ENCODE measurements around the gene OAF.

DNA sequence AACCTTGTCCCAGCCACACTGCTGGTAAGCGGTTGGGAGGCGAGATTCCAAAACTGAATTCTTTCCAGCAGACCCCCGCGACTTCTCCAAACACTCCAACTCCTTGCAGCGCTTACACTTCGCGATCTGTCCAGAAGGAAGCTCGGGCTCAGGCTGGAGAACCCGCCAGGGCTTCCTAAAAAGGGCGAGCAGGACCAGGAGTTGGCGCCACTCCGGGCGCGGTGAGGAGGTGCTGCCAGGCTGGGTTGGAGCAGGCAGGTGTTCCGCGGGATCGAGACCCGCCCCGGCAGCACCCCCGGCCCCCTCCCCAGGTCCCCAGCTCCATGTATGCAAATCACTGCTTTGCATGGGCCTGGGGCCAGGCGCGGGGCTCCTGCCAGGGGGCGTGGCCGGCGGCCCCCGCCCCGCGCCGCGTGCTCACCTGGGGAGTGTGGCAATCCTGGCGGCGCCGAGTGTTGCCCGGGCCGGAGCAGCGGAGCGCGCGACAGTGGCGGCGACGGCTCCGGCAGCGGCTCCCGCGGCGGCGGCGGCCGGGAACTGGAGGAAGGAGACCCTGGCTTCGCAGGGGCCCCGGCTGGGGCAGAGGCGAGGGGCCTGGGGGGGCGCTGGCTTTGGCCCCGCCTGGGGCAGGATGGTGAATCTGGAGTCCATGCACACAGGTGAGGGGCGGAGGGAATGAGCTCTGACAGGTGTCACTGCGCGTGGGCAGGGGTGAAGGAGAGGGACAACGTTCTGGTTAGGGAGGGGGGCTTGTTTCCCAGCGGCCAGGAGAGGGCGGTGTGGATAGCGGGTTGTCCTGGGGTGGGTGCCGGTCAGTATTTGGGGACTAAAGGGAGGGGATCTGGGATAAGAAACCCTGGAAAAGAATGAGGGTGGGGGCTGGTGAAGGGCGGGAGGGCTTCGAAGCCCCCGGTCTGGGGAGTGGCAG is 29.1 kb downstream of the OAF start, which contains the start of gene POU2F3:
- no peak for TF ChIP-seq YY1 (IDR thresholded peaks at IDR 0.05; ENCODE audit: insufficient read depth, insufficient read length)
- no peak for TF ChIP-seq SUZ12 (IDR thresholded peaks at IDR 0.05; ENCODE audit: extremely low read depth, insufficient read depth, insufficient read length)
